Liver (tissue), 9 donors: ENCODE measurements around the gene SPTBN1. TPM values are rescaled to one million over a fixed set of nuclear protein-coding genes. Genes with fewer than 3 reads are reported as not detected.
A peak's percentile ranks its signal among the peaks of the same experiment; 100 is the strongest.

Experiments used
- DNase-seq: peaks from one replicate; pipeline ENCODE4 v3.0.0-alpha.2; 2017; ENCODE audit warnings: low spot score
- H3K27ac ChIP-seq, 2 donors: one replicate each; pipeline ENCODE4 v1.7.0; 2013; ENCODE audit warnings: inconsistent platforms in 2 of 2, low read length in 2 of 2, control low read depth in 1 of 2, low read depth in 1 of 2, mild to moderate bottlenecking in 1 of 2
- H3K27me3 ChIP-seq, 4 donors: one replicate each; pipeline versions ENCODE4 v1.6.1 to v1.7.0; 2013; ENCODE audit warnings: low read length in 3 of 4, inconsistent platforms in 1 of 4, mild to moderate bottlenecking in 1 of 4, moderate library complexity in 1 of 4; ENCODE audit not compliant: control insufficient read depth in 4 of 4, insufficient read depth in 4 of 4
- H3K36me3 ChIP-seq, 4 donors: one replicate each; pipeline versions ENCODE4 v1.6.1 to v1.7.0; 2013; ENCODE audit warnings: low read length in 3 of 4, mild to moderate bottlenecking in 3 of 4, low read depth in 1 of 4, moderate library complexity in 1 of 4; ENCODE audit not compliant: control insufficient read depth in 4 of 4, insufficient read depth in 3 of 4
- H3K4me1 ChIP-seq, 4 donors: one replicate each; pipeline versions ENCODE4 v1.6.1 to v1.7.0; 2013; ENCODE audit warnings: low read length in 3 of 4, mild to moderate bottlenecking in 3 of 4, moderate library complexity in 1 of 4; ENCODE audit not compliant: control insufficient read depth in 4 of 4, insufficient read depth in 4 of 4
- H3K4me3 ChIP-seq, 3 donors: one replicate each; pipeline versions ENCODE4 v1.6.1 to v1.7.0; 2013; ENCODE audit warnings: low read length in 3 of 3, control low read depth in 1 of 3, low read depth in 1 of 3, mild to moderate bottlenecking in 1 of 3
- H3K9ac ChIP-seq, 2 donors: one replicate each; pipeline ENCODE4 v1.7.0; 2013; ENCODE audit warnings: low read length in 2 of 2, mild to moderate bottlenecking in 2 of 2, moderate library complexity in 2 of 2, control low read depth in 1 of 2, low read depth in 1 of 2
- H3K9me3 ChIP-seq, 4 donors: one replicate each; pipeline versions ENCODE4 v1.6.1 to v1.7.0; 2013; ENCODE audit warnings: low read length in 3 of 4; ENCODE audit not compliant: control insufficient read depth in 4 of 4
- EGR1 ChIP-seq, 2 donors: IDR thresholded peaks; 2 replicates each; pipeline ENCODE4 v1.6.1; 2016 to 2018; ENCODE audit warnings: antibody characterized with exemption in 2 of 2, low read depth in 2 of 2
- FOXA1 ChIP-seq: IDR thresholded peaks from 2 replicates; pipeline ENCODE4 v1.6.1; 2016; ENCODE audit warnings: antibody characterized with exemption
- FOXA2 ChIP-seq: IDR thresholded peaks from 2 replicates; pipeline ENCODE4 v1.6.1; 2016; ENCODE audit warnings: antibody characterized with exemption
- GABPA ChIP-seq, 2 donors: IDR thresholded peaks in 1 of 2; conservative IDR thresholded peaks in 1 of 2; 2 replicates each; pipeline ENCODE4 v1.6.1; 2016; ENCODE audit warnings: antibody characterized with exemption in 2 of 2, mild to moderate bottlenecking in 1 of 2, moderate library complexity in 1 of 2
- HNF4A ChIP-seq, 2 donors: conservative IDR thresholded peaks; 2 replicates each; pipeline ENCODE4 v1.6.1; 2016; ENCODE audit warnings: antibody characterized with exemption in 2 of 2, mild to moderate bottlenecking in 2 of 2
- JUND ChIP-seq, 2 donors: IDR thresholded peaks; 2 replicates each; pipeline ENCODE4 v1.6.1; 2016; ENCODE audit warnings: antibody characterized with exemption in 2 of 2
- MAX ChIP-seq: IDR thresholded peaks from 2 replicates; pipeline ENCODE4 v1.6.1; 2016; ENCODE audit warnings: antibody characterized with exemption
- NR2F2 ChIP-seq: IDR thresholded peaks from 2 replicates; pipeline ENCODE4 v1.6.1; 2016; ENCODE audit warnings: antibody characterized with exemption
- RAD21 ChIP-seq, 2 donors: IDR thresholded peaks; 2 replicates each; pipeline ENCODE4 v1.6.1; 2016; ENCODE audit warnings: antibody characterized with exemption in 2 of 2, mild to moderate bottlenecking in 2 of 2
- REST ChIP-seq: IDR thresholded peaks from 2 replicates; pipeline ENCODE4 v1.6.1; 2016; ENCODE audit warnings: antibody characterized with exemption, mild to moderate bottlenecking
- RXRA ChIP-seq, 2 donors: IDR thresholded peaks; 2 replicates each; pipeline ENCODE4 v1.6.1; 2017 to 2018; ENCODE audit warnings: antibody characterized with exemption in 2 of 2, mild to moderate bottlenecking in 1 of 2
- SP1 ChIP-seq: IDR thresholded peaks from 2 replicates; pipeline ENCODE4 v1.6.1; 2018; ENCODE audit warnings: antibody characterized with exemption, mild to moderate bottlenecking
- TAF1 ChIP-seq: conservative IDR thresholded peaks from 2 replicates; pipeline ENCODE4 v1.6.1; 2016; ENCODE audit warnings: antibody characterized with exemption, mild to moderate bottlenecking
- YY1 ChIP-seq: IDR thresholded peaks from 2 replicates; pipeline ENCODE4 v1.6.1; 2016; ENCODE audit warnings: antibody characterized with exemption, mild to moderate bottlenecking
- ZBTB33 ChIP-seq: IDR thresholded peaks from 2 replicates; pipeline ENCODE4 v1.6.1; 2016; ENCODE audit warnings: antibody characterized with exemption
- WGBS: extraction: QIAGEN DNeasy Blood & Tissue Kit; methylation state at CpG from one replicate; pipeline ENCODE4 v1.1.7; 2013; 5-methylcytosine and 5-hydroxymethylcytosine counted together
- polyA plus RNA-seq, 2 donors: library from polyadenylated mRNA; stranded (reverse) in 1 of 2; unstranded in 1 of 2; fragments of 200-250 nt in 1 of 2; fragments of >200 nt in 1 of 2; fragmentation: Nextera tagmentation in 1 of 2; extraction: Ambion mirVana in 1 of 2; gene quantifications; one replicate each; pipeline versions ENCODE4 v1.2.1 to v1.2.3, GENCODE V29; 2013 to 2015
- total RNA-seq, 2 donors: library from RNA; depleted of rRNA; stranded (reverse); fragments of >200 nt; gene quantifications; one replicate each; pipeline ENCODE4 v1.2.3, GENCODE V29; 2014
- donor health status: healthy.
- donor health status: healthy.
- donor health status: healthy.
- donor health status: healthy.
- donor health status: healthy.

The SPTBN1 gene
- total and polyA plus RNA-seq, 4 donors, result 44.8 to 191 (median 75.9) TPM

- WGBS, result 83% methylated on average over 2 of the region's 2 CpGs
- H3K27ac ChIP-seq, result peak overlapping the region; percentile 55 to 83
- no peak overlapping the region for H3K9ac ChIP-seq
- H3K36me3 ChIP-seq, result peaks cover 16 to 72% (median 58%) of the 10 kb centered on the region in 4 donors
- H3K27me3 ChIP-seq, result no peaks in the 10 kb centered on the region
- DNase-seq, result no peak
- no peak overlapping the region for H3K4me3 ChIP-seq
- no peak for TF ChIP-seq SP1
- peak; percentile 24 for TF ChIP-seq NR2F2
- H3K9me3 ChIP-seq, result no peaks in the 10 kb centered on the region
- peaks cover 19 to 58% (median 40%) of the 10 kb centered on the region in 4 donors for H3K4me1 ChIP-seq
Observed at GRCh38 chr2:54626884-54627283, 170.8 kb downstream of the SPTBN1 start.

- no peaks in the 10 kb centered on the region for H3K27me3 ChIP-seq
- no peak overlapping the region for H3K9ac ChIP-seq
- DNase-seq, result no peak
- TF ChIP-seq RAD21 (IDR thresholded peaks at IDR 0.05) (no peak), RXRA (IDR thresholded peaks at IDR 0.05) (no peak)
- peak overlapping the region; percentile 26 to 91 for H3K27ac ChIP-seq
- peaks cover 19 to 69% (median 50%) of the 10 kb centered on the region in 4 donors for H3K4me1 ChIP-seq
- H3K36me3 ChIP-seq, result peaks cover 18 to 71% (median 54%) of the 10 kb centered on the region in 4 donors
- H3K9me3 ChIP-seq, result no peaks in the 10 kb centered on the region
- no peak overlapping the region for H3K4me3 ChIP-seq
- 98% methylated on average over 6 of the region's 6 CpGs for WGBS
Observed at GRCh38 chr2:54627973-54628372, 171.8 kb downstream of the SPTBN1 start.

- TF ChIP-seq FOXA2 (no peak), ZBTB33 (no peak), RAD21 (IDR thresholded peaks at IDR 0.05) (no peak), NR2F2 (no peak), RXRA (IDR thresholded peaks at IDR 0.05) (no peak), EGR1 (IDR thresholded peaks at IDR 0.05; ENCODE audit: low read depth in 2 of 2) (no peak)
- DNase-seq, result no peak
- no peaks in the 10 kb centered on the region for H3K9me3 ChIP-seq
- 96% methylated on average over 5 of the region's 5 CpGs for WGBS
- H3K9ac ChIP-seq, result no peak overlapping the region
- H3K27ac ChIP-seq, result peak overlapping the region; percentile 91 to 92
- no peaks in the 10 kb centered on the region for H3K27me3 ChIP-seq
- H3K4me1 ChIP-seq, result peaks cover 19 to 74% (median 54%) of the 10 kb centered on the region in 4 donors
- H3K4me3 ChIP-seq, result no peak overlapping the region
- H3K36me3 ChIP-seq, result peaks cover 17 to 67% (median 50%) of the 10 kb centered on the region in 4 donors
Observed at GRCh38 chr2:54628418-54628817, 172.3 kb downstream of the SPTBN1 start.

- DNase-seq, result no peak
- no peak overlapping the region for H3K9ac ChIP-seq
- no peak for TF ChIP-seq RAD21 (IDR thresholded peaks at IDR 0.05)
- TF ChIP-seq YY1, result no peak
- TF ChIP-seq TAF1, result no peak
- TF ChIP-seq MAX, result no peak
- no peak for TF ChIP-seq ZBTB33
- TF ChIP-seq FOXA1, result no peak
- no peak for TF ChIP-seq RXRA (IDR thresholded peaks at IDR 0.05)
- no peak for TF ChIP-seq GABPA (IDR thresholded peaks at IDR 0.05 in 1 of 2, conservative IDR thresholded peaks at IDR 0.05 in 1 of 2)
- no peak for TF ChIP-seq HNF4A (conservative IDR thresholded peaks at IDR 0.05)
- TF ChIP-seq REST, result no peak
- TF ChIP-seq JUND (IDR thresholded peaks at IDR 0.05), result no peak
- no peaks in the 10 kb centered on the region for H3K9me3 ChIP-seq
- no peak overlapping the region for H3K4me3 ChIP-seq
- H3K27ac ChIP-seq, result peak overlapping the region; percentile 91 to 92
- whole genome bisulfite sequencing, result 96% methylated on average over 30 of the region's 30 CpGs
- peaks cover 19 to 79% (median 57%) of the 10 kb centered on the region in 4 donors for H3K4me1 ChIP-seq
- H3K27me3 ChIP-seq, result no peaks in the 10 kb centered on the region
- H3K36me3 ChIP-seq, result peaks cover 15 to 65% (median 47%) of the 10 kb centered on the region in 4 donors
Observed at GRCh38 chr2:54628957-54629356, 172.8 kb downstream of the SPTBN1 start.
